KBM-7 (cell line): Measurements from ENCODE around the gene KIAA1210.

Experiments used
- DNase-seq: peaks from one replicate; pipeline ENCODE4 v3.0.0-alpha.2; 2015
- in situ Hi-C: fragments of 300-500 bp; cut with MboI; formaldehyde crosslinking; loops from 2 replicates; pipeline ENCODE4 v1.14.3; 2020; ENCODE audit warnings: low sequenced_read_pairs, low pct_unique_long_range_greater_than_20kb, mixed read lengths

The KIAA1210 gene

DNA sequence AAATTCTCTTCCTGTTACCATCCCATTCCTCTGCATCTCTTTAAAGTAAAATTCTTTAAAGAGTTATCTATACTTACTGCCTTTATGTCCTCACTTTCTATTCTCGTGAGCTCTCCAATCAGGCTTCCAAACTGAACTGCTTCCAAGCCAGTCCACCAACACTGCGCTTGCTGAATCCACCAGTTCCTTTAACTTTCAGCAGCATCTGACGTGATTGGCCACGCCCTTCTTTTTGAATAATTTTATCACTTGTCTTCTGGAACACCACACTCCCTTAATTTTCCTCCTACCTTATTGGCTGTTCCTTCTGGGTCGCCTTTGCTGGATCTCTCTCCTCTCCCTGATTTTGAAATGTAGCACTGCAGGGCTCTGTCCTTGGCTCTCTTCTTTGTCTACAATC lies at the start of gene KIAA1210:
TSS of gene KIAA1210 (minus strand) at position 163 of the 400 bp plus-strand sequence. CDS start 4,170 bp downstream, outside the sequence.
- DNase-seq: no peak
- in situ Hi-C loops: no loop called here

DNA sequence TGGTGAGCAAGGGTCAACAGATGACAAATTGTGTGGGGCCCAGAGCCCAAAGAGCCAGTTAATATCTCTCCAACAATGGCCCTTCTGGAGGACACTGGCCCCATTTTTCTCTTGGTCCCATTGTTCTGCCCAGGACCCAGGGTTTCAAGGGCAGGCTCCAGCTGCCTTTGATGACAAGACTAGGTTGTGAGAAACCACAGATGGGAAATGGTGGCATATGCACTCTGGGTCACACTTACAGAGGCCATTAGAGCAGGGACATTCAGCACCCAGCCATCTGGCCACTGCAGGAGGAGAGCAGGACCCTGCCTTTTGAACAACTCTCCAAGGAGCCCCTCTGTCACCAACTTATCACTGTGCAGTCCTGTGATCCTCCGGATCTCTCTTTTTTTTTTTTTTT lies 49.7 kb upstream of the KIAA1210 start:
- in situ Hi-C loops: no loop called here
- no peak for DNase-seq

DNA sequence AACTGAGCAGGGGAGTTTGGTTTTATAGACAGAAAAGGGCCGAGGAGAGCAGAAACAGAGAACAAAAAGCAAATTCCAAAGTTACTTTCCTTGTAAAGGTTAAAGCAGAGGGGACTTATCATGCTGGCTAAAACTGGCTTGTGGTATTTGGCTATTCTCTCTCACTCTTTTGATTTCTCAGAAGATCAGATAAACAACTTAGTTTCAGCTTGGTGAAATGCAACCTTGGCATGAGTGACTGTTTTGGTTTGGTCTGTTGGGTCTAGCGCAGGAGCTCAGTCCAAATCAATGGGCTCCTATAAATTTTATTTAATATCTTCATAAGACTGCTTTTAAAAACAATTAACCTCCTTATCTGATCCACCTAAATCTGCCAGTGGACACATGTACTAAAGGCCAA lies 47.3 kb upstream of the KIAA1210 start:
- DNase-seq: no peak
- in situ Hi-C loops: no loop called here

DNA sequence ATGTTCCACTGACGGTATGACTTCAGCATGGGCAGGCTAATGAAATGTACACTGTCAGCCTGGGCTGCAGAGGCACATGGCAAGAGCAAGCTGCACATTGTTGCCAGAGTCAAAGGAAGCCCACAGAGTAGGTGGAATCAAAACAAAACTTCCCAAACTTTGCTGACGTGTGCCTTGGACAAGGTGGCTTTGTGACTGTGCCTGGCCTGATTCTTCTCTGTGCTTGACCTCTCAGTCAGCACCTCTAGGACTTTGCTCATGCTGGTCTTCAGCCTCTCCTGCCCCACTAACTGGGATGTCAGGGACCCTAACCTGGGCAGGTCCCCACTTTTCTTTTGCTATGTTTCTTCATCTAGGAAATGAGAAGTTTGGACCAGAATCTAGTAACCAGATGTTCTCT lies 40.5 kb upstream of the KIAA1210 start:
- in situ Hi-C loops: no loop called here
- no peak for DNase-seq

DNA sequence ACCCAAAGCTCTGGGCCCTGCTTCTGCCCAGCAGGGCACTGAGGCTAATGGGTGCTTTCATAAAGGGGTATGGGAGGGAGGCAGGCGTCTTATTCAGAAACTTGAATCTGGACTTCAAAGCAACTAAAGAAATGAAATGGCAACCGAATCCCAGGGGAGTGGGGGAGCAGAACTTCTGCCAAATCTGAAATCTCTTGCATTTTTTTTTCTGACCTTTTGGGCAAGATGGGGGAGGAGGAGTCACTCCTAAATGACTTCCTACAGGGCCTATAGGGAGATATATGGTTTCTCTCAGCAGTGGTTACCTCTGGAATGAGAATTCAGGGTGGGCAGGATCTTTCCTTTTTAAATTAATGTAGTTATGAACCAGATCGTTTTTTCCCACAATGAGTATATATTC lies 30.6 kb upstream of the KIAA1210 start:
- in situ Hi-C loops: no loop called here
- no peak for DNase-seq

GRCh38 chrX:119156241-119156640 lies 28.6 kb upstream of the KIAA1210 start:
- DNase-seq: no peak
- in situ Hi-C loops: no loop called here

GRCh38 chrX:119155416-119156035 lies 27.9 kb upstream of the KIAA1210 start:
- in situ Hi-C loops: no loop called here
- DNase-seq: peak; percentile 3

DNA sequence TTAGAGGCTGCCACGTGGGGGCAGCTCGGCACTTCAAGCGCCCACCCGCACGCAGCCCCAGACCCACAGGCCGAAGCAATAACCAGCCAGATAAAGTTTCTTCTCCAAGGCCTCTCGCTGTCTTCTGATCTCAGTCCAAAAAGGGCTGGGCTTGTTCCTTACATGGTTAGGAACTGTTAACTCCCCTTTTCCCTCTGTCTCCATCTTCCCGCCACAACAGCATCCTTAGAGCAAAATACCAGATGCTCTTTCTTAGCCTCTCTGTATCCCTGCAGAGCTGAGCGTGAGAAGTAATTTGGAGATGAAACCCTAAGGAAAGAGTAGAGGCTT lies 23.4 kb upstream of the KIAA1210 start:
- DNase-seq: no peak
- in situ Hi-C loops: no loop called here

- in situ Hi-C loops: no loop called here
- no peak for DNase-seq
These were observed 22.8 kb upstream of the KIAA1210 start for GRCh38 chrX:119150163-119151050.

- DNase-seq: no peak
- in situ Hi-C loops: no loop called here
These were observed 19.9 kb upstream of the KIAA1210 start for GRCh38 chrX:119147486-119147885.

- in situ Hi-C loops: no loop called here
- DNase-seq: peak; percentile 32
These were observed 17.6 kb upstream of the KIAA1210 start for GRCh38 chrX:119145241-119145653.

GRCh38 chrX:119134466-119134865 lies 6.9 kb upstream of the KIAA1210 start:
- in situ Hi-C loops: no loop called here
- no peak for DNase-seq

DNA sequence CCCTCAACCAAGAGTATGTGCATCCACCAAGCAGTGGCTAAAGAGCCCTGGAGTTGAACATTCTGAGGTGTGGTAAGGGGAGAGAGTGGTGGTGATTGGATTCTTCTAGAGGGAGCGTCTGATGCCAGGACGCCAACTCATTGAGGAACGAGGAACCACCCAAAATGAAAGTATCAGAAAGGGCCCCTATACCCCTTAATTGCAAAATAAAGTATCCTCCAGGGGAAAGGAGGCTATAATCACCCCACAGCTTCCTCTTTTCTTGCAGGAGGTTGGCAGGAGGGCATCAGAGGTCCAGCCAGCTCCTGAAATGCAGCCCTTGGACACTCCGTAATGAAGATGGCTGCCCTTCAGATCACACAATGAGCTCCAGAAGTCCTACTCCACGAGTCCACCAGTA lies 5.3 kb upstream of the KIAA1210 start:
- DNase-seq: no peak
- in situ Hi-C loops: no loop called here

DNA sequence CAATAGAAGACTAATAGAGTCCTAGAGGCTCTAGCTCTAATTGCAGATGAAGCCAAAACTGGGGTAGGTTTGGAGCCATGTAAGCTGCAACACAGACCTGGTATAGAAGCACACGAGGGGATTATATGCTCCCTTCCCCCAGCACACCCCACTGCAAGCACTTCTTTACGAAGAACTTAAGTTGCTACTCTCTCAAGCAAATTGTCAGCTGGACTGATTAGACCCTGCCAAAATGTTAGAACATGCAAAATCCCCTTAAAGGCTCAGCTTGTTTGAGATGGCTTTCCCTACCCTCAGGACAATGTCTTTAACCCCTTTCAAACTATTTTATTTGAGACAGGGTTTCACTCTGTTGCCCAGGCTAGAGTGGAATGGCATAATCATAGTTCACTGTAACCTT lies 4.7 kb upstream of the KIAA1210 start:
- in situ Hi-C loops: no loop called here
- DNase-seq: no peak

GRCh38 chrX:119130911-119131310 lies 3.3 kb upstream of the KIAA1210 start:
- in situ Hi-C loops: no loop called here
- DNase-seq: no peak

DNA sequence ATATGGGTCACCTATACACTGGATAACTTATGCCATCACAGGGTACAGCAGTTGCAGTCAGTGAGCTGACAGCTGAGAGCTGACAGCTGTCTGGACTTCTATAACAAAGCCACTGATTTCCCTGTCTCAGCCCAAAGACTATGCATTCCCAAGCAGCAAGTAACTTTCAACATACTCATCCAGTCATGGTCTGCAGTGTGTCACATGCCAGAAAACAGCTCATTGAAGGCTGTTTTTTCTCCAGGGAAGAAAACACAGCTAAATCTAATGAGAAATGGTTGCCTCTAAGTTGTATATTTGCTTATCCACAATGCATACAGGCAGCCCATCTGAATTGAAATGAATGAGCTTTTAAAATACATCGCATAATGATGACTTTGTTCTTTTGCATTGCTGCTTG lies 6.3 kb downstream of the KIAA1210 start:
- DNase-seq: no peak
- in situ Hi-C loops: no loop called here

- in situ Hi-C loops: no loop called here
- DNase-seq: peak; percentile 77
These were observed 8.7 kb downstream of the KIAA1210 start for GRCh38 chrX:119118780-119119395.

- no peak for DNase-seq
- in situ Hi-C loops: no loop called here
These were observed 20.4 kb downstream of the KIAA1210 start for GRCh38 chrX:119107206-119107605.

GRCh38 chrX:119105826-119106225 lies 21.8 kb downstream of the KIAA1210 start:
- in situ Hi-C loops: no loop called here
- DNase-seq: no peak

DNA sequence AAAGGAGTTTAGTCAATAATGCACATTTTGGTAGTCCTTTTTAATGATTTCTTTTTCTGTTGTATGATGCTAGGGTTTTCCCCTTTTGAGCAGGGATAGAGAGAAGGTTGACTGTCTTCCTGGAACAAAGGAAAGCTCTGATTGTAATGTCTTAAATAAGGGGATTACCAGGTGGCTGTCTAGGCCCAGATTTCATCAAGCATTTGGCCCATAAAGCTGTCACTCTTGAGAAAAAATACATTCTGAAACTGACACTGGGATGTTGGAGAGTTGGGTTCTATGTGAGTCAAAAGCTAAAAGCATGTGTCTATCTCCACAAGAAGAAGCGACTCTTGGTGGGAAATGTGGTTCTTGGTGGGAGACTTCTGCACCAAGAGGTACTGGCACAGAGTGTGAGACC lies 26.4 kb downstream of the KIAA1210 start:
- no peak for DNase-seq
- in situ Hi-C loops: no loop called here
